Esophagus squamous epithelium (tissue), 5 donors: ENCODE data around the gene FUT9. TPM values are rescaled to one million over a fixed set of nuclear protein-coding genes. Genes with fewer than 3 reads are reported as not detected.
A peak's percentile ranks its signal among the peaks of the same experiment; 100 is the strongest.

Experiments used
- DNase-seq: peaks from one replicate; lab custom pipeline; 2025; lab: John Stamatoyannopoulos, UW
- H3K27ac ChIP-seq, 4 donors: fragments of 200-600 bp; sonication (generic); one replicate each; pipeline ENCODE4 v1.5.1; 2016 to 2019; ENCODE audit warnings: mild to moderate bottlenecking in 1 of 4
- H3K27me3 ChIP-seq, 4 donors: fragments of 200-600 bp; sonication (generic); 1 replicate in 3 of 4; 2 replicates in 1 of 4; pipeline versions ENCODE4 v1.5.1 to v1.6.0; 2017 to 2021; ENCODE audit warnings: antibody characterized with exemption in 1 of 4
- H3K36me3 ChIP-seq, 3 donors: fragments of 200-600 bp; sonication (generic); one replicate each; pipeline ENCODE4 v1.5.1; 2016 to 2019
- H3K4me1 ChIP-seq, 3 donors: fragments of 200-600 bp; sonication (generic); one replicate each; pipeline ENCODE4 v1.5.1; 2017 to 2019
- H3K4me3 ChIP-seq, 4 donors: fragments of 200-600 bp; sonication (generic); 1 replicate in 3 of 4; 2 replicates in 1 of 4; pipeline ENCODE4 v1.5.1; 2016 to 2019; ENCODE audit warnings: mild to moderate bottlenecking in 2 of 4, moderate library complexity in 1 of 4
- H3K9me3 ChIP-seq, 3 donors: fragments of 200-600 bp; sonication (generic); one replicate each; pipeline ENCODE4 v1.5.1; 2016 to 2019
- POLR2A ChIP-seq, 4 donors: fragments of 450-650 bp; IDR thresholded peaks; one replicate each; pipeline ENCODE4 v1.6.1; 2017; ENCODE audit warnings: antibody characterized with exemption in 4 of 4, mild to moderate bottlenecking in 4 of 4, moderate library complexity in 3 of 4
- WGBS, 2 donors: methylation state at CpG; one replicate each; pipeline ENCODE4 v1.1.5; 2018; 5-methylcytosine and 5-hydroxymethylcytosine counted together
- intact Hi-C: fragments of 100-400 bp; cut with DNase I; formaldehyde crosslinking; loops from one replicate; pipeline ENCODE4 v1.15.0; 2022
- total RNA-seq, 4 donors: library from RNA; depleted of rRNA; stranded (reverse); fragments of >200 nt; gene quantifications; one replicate each; pipeline ENCODE4 v1.1.0, GENCODE V29; 2016
- TF ChIP-seq, protein P1 (sequence below), 6 experiments: fragments of 450-650 bp in 4 of 6; fragments of 200-600 bp in 2 of 6; sonication (generic) in 2 of 6; IDR thresholded peaks; one replicate each; pipeline ENCODE4 v1.5.1; 2016 to 2019; ENCODE audit warnings: antibody characterized with exemption in 6 of 6, mild to moderate bottlenecking in 4 of 6, moderate library complexity in 4 of 6
- donor health status: DM: yes; HTN: yes; CAD: no.

The FUT9 gene
- total RNA-seq, 4 donors from 2014 or later: not detected

DNA sequence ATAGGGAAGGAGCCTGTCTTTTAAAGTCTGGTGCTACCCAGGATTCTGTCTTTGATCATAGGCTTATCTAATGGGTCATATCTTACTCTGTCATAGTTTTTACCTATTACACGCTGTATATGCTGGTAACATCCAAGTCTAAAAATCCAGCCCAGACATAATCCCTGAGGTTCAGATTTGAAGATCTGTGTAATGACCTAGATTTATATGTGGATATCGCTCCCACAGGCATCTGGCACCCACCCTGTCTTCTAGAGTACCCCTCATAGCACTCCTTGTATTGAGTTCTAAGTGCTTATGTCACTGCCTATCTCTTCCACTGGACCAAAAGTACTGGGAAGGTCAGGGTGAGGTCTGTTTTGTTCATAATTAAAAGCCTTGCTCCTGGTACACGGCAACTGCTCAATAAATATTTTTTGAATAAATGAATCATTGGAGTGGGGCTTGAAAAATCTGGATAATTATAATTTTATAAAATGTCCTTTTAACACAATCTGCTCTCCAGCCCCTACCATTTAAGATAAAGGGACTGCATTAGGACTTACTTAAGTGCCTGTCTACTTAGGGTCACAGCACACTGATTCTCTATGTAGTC, 136.4 kb downstream of the FUT9 start:
- Histone ChIP-seq H3K27ac (no peak overlapping the region), H3K4me3 (no peak overlapping the region), H3K27me3 (no peaks in the 10 kb centered on the region), H3K9me3 (no peaks in the 10 kb centered on the region), H3K36me3 (no peaks in the 10 kb centered on the region), H3K4me1 (no peaks in the 10 kb centered on the region)
- 79 to 81% methylated on average over 3 of the region's 3 CpGs for WGBS, 2 donors
- intact Hi-C loops: no loop called here
- no peak for DNase-seq
- TF ChIP-seq, protein P1, sequence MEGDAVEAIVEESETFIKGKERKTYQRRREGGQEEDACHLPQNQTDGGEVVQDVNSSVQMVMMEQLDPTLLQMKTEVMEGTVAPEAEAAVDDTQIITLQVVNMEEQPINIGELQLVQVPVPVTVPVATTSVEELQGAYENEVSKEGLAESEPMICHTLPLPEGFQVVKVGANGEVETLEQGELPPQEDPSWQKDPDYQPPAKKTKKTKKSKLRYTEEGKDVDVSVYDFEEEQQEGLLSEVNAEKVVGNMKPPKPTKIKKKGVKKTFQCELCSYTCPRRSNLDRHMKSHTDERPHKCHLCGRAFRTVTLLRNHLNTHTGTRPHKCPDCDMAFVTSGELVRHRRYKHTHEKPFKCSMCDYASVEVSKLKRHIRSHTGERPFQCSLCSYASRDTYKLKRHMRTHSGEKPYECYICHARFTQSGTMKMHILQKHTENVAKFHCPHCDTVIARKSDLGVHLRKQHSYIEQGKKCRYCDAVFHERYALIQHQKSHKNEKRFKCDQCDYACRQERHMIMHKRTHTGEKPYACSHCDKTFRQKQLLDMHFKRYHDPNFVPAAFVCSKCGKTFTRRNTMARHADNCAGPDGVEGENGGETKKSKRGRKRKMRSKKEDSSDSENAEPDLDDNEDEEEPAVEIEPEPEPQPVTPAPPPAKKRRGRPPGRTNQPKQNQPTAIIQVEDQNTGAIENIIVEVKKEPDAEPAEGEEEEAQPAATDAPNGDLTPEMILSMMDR (IDR thresholded peaks at IDR 0.05): no peak
- no peak for TF ChIP-seq POLR2A (IDR thresholded peaks at IDR 0.05)

DNA sequence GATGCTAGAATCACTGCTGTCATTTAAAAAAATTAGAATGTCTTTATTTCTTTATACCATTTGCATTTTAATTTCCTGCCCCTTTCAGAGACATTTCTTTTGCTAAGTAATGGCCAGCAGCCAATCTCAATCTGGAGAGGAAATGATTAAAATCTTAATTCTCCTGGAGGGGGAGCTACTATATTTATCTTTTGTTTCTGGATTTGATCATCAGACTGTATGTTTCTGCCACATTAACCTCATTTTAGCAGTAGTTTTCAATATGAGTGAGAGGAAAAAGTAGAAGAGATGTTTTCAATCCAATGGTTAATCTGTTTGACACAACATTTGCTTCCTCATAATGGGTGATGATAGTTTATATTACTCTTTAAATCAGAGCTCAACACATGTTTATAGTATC, 138.0 kb downstream of the FUT9 start:
- Histone ChIP-seq H3K4me3 (no peak overlapping the region), H3K9me3 (no peaks in the 10 kb centered on the region), H3K27ac (no peak overlapping the region), H3K27me3 (no peaks in the 10 kb centered on the region), H3K36me3 (no peaks in the 10 kb centered on the region), H3K4me1 (no peaks in the 10 kb centered on the region)
- no peak for DNase-seq
- no peak for TF ChIP-seq POLR2A (IDR thresholded peaks at IDR 0.05)
- TF ChIP-seq, protein P1 (IDR thresholded peaks at IDR 0.05): no peak
- intact Hi-C loops: no loop called here

GRCh38 chr6:96156425-96156824, 140.7 kb downstream of the FUT9 start:
- intact Hi-C loops: no loop called here
- no peak for DNase-seq
- no peak for TF ChIP-seq POLR2A (IDR thresholded peaks at IDR 0.05)
- TF ChIP-seq, protein P1 (IDR thresholded peaks at IDR 0.05): no peak
- Histone ChIP-seq H3K27me3 (no peaks in the 10 kb centered on the region), H3K27ac (no peak overlapping the region), H3K4me3 (no peak overlapping the region), H3K9me3 (no peaks in the 10 kb centered on the region), H3K36me3 (no peaks in the 10 kb centered on the region), H3K4me1 (no peaks in the 10 kb centered on the region)
- 45 to 48% methylated on average over 4 of the region's 4 CpGs for whole genome bisulfite sequencing, 2 donors

DNA sequence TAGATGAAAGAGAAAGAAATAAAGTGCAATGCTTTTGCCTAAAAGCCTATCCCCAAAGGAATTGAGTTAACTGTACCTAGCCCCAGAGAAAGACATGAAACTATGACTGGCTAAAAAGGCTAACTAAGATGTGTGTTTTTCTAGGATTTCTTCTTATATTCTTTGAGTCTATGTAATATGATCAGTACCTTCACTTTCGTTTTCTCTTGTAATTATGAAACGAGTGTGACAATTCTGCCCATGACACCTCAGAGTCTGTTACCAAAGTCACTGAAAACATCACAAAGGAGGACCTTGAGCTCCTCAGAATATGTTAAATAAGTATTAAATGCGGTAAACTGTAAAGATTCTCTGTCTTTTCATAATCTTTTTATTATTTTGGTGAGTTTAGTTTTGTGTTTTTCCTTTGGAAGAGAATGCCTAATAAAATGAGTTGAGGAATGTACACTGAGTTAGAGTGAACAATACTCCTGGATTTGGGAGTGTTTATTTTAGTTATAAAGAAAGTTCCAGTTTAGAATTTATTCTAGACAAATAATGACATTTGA, 141.3 kb downstream of the FUT9 start:
- intact Hi-C loops: no loop called here
- Histone ChIP-seq H3K27ac (no peak overlapping the region), H3K9me3 (no peaks in the 10 kb centered on the region)

DNA sequence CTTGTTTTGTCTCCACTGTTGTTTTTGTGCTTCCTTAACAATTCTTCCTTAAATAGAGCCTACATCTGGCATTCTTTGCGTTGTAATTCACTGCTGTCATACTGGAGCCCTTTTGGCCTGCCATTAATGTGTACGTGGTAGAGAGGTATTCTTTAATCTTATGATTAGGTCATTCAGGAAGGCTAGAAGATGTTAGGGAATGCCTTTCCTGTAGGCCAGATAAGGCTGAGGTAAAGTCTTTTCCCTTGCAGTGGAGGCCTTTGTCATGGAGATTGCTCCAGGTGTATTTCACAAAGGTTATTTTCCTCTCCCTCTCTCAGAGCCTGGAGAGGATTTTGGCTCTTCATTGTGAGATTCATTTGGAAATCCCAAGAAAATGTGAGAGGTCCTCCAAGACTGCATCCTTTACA, 146.9 kb downstream of the FUT9 start:
- H3K9me3 ChIP-seq: no peaks in the 10 kb centered on the region
- no peaks in the 10 kb centered on the region for H3K4me1 ChIP-seq
- TF ChIP-seq POLR2A (IDR thresholded peaks at IDR 0.05): no peak
- TF ChIP-seq, protein P1 (IDR thresholded peaks at IDR 0.05): no peak
- intact Hi-C loops: no loop called here
- DNase-seq: no peak
- no peaks in the 10 kb centered on the region for H3K27me3 ChIP-seq
- H3K27ac ChIP-seq: no peak overlapping the region
- 24 to 30% methylated on average over 2 of the region's 2 CpGs for WGBS, 2 donors
- no peak overlapping the region for H3K4me3 ChIP-seq
- H3K36me3 ChIP-seq: no peaks in the 10 kb centered on the region

More for the DNA sequence above, 141.3 kb downstream of the FUT9 start:
- 17 to 20% methylated on average over 3 of the region's 3 CpGs for WGBS, 2 donors
- H3K4me1 ChIP-seq: no peaks in the 10 kb centered on the region
- peak overlapping the region in 1 of 4 donors; percentile 21 for H3K4me3 ChIP-seq
- no peak for DNase-seq
- H3K36me3 ChIP-seq: no peaks in the 10 kb centered on the region
- no peaks in the 10 kb centered on the region for H3K27me3 ChIP-seq
- TF ChIP-seq, protein P1 (IDR thresholded peaks at IDR 0.05): no peak
- no peak for TF ChIP-seq POLR2A (IDR thresholded peaks at IDR 0.05)
